ENCODE measurements around the gene ARSI. TPM values are rescaled to one million over a fixed set of nuclear protein-coding genes. Genes with fewer than 3 reads are reported as not detected.

The ARSI gene
- total and polyA plus RNA-seq, 4 donors: 0.23 to 0.51 (median 0.33) TPM; not detected in 1

GRCh38 chr5:150266871-150267291, 35.8 kb downstream of the ARSI start:
- Histone ChIP-seq H3K27ac (ENCODE audit: low read depth in 1 of 2, low read length in 2 of 2) (no peak overlapping the region), H3K9me3 (ENCODE audit: control insufficient read depth in 4 of 4, low read length in 3 of 4) (no peaks in the 10 kb centered on the region), H3K4me1 (ENCODE audit: control insufficient read depth in 4 of 4, insufficient read depth in 4 of 4, low read length in 3 of 4) (peaks cover 10 to 31% (median 22%) of the 10 kb centered on the region in 4 donors), H3K36me3 (ENCODE audit: control insufficient read depth in 4 of 4, insufficient read depth in 3 of 4, low read depth in 1 of 4, low read length in 3 of 4) (no peaks in the 10 kb centered on the region), H3K9ac (ENCODE audit: low read depth in 1 of 2, low read length in 2 of 2) (no peak overlapping the region), H3K27me3 (ENCODE audit: control insufficient read depth in 4 of 4, insufficient read depth in 4 of 4, low read length in 3 of 4) (no peaks in the 10 kb centered on the region), H3K4me3 (ENCODE audit: low read depth in 1 of 3, low read length in 3 of 3) (no peak overlapping the region)
- TF ChIP-seq ZBTB33 (IDR thresholded peaks at IDR 0.05) (no peak), CTCF (IDR thresholded peaks at IDR 0.05; ENCODE audit: low read depth, low read length, missing input control) (no peak), SP1 (IDR thresholded peaks at IDR 0.05) (peak; percentile 37), NR2F2 (IDR thresholded peaks at IDR 0.05) (no peak), HNF4A (conservative IDR thresholded peaks at IDR 0.05) (peak; percentile 36 to 45), JUND (IDR thresholded peaks at IDR 0.05) (no peak), FOXA2 (IDR thresholded peaks at IDR 0.05) (peak; percentile 61), EGR1 (IDR thresholded peaks at IDR 0.05; ENCODE audit: low read depth in 2 of 2) (no peak), TAF1 (conservative IDR thresholded peaks at IDR 0.05) (no peak), ATF3 (IDR thresholded peaks at IDR 0.05) (no peak), RXRA (IDR thresholded peaks at IDR 0.05) (peak in 1 of 2 donors; percentile 21), RAD21 (IDR thresholded peaks at IDR 0.05) (peak in 1 of 2 donors; percentile 43), FOXA1 (IDR thresholded peaks at IDR 0.05) (no peak)
- WGBS: 55% methylated on average over 4 of the region's 4 CpGs
- DNase-seq (ENCODE audit: low spot score): no peak

- H3K4me1 ChIP-seq (ENCODE audit: control insufficient read depth in 4 of 4, insufficient read depth in 4 of 4, low read length in 3 of 4): peaks cover 10 to 31% (median 22%) of the 10 kb centered on the region in 4 donors
- no peaks in the 10 kb centered on the region for H3K36me3 ChIP-seq (ENCODE audit: control insufficient read depth in 4 of 4, insufficient read depth in 3 of 4, low read depth in 1 of 4, low read length in 3 of 4)
- H3K9ac ChIP-seq (ENCODE audit: low read depth in 1 of 2, low read length in 2 of 2): no peak overlapping the region
- no peaks in the 10 kb centered on the region for H3K9me3 ChIP-seq (ENCODE audit: control insufficient read depth in 4 of 4, low read length in 3 of 4)
- no peak overlapping the region for H3K27ac ChIP-seq (ENCODE audit: low read depth in 1 of 2, low read length in 2 of 2)
- no peak for TF ChIP-seq REST (IDR thresholded peaks at IDR 0.05)
- H3K4me3 ChIP-seq (ENCODE audit: low read depth in 1 of 3, low read length in 3 of 3): no peak overlapping the region
- no peak for DNase-seq (ENCODE audit: low spot score)
- WGBS: 84% methylated on average over 6 of the region's 6 CpGs
- no peaks in the 10 kb centered on the region for H3K27me3 ChIP-seq (ENCODE audit: control insufficient read depth in 4 of 4, insufficient read depth in 4 of 4, low read length in 3 of 4)
These were observed 36.8 kb downstream of the ARSI start for GRCh38 chr5:150265870-150266383.

Data from liver (tissue), 9 donors.